ENCODE results near the gene PANK4. TPM values are rescaled to one million over a fixed set of nuclear protein-coding genes. Genes with fewer than 3 reads are reported as not detected.

The PANK4 gene
- total RNA-seq, 4 donors from 2014 or later = 15.1 to 38.1 (median 27.4) TPM

GRCh38 chr1:2567083-2567679, 40.8 kb upstream of the PANK4 start:
- ATAC-seq (ENCODE audit: low FRiP score) = no peak

GRCh38 chr1:2566101-2567045, 40.0 kb upstream of the PANK4 start:
- TF ChIP-seq CTCF (IDR thresholded peaks at IDR 0.05) = no peak
- no peak for ATAC-seq (ENCODE audit: low FRiP score)
- no peak for DNase-seq (ENCODE audit: low spot score)

More at GRCh38 chr1:2567083-2567679, 40.8 kb upstream of the PANK4 start:
- DNase-seq (ENCODE audit: low spot score) = no peak
- TF ChIP-seq CTCF (IDR thresholded peaks at IDR 0.05) = no peak

- TF ChIP-seq CTCF (IDR thresholded peaks at IDR 0.05) = no peak
- no peak for DNase-seq (ENCODE audit: low spot score)
- no peak for ATAC-seq (ENCODE audit: low FRiP score)
Observed at GRCh38 chr1:2564815-2565374, 38.5 kb upstream of the PANK4 start.

GRCh38 chr1:2564006-2564814, 37.8 kb upstream of the PANK4 start:
- no peak for ATAC-seq (ENCODE audit: low FRiP score)
- no peak for TF ChIP-seq CTCF (IDR thresholded peaks at IDR 0.05)
- DNase-seq (ENCODE audit: low spot score) = no peak

GRCh38 chr1:2563205-2563604, 36.8 kb upstream of the PANK4 start:
- no peak for TF ChIP-seq CTCF (IDR thresholded peaks at IDR 0.05)
- ATAC-seq (ENCODE audit: low FRiP score) (no peak), DNase-seq (ENCODE audit: low spot score) (no peak)
